Activated CD8-positive, alpha-beta memory T cell treated with anti-CD3 and anti-CD28 coated beads, Interleukin-2, amount 10 ng/mL, durations not matched to agents 7 days and 5 days (primary cell): ENCODE measurements around the gene TBC1D2B. TPM values are rescaled to one million over a fixed set of nuclear protein-coding genes. Genes with fewer than 3 reads are reported as not detected.
A peak's percentile ranks its signal among the peaks of the same experiment; 100 is the strongest.

Experiments used
- ATAC-seq: fragments of 150-1000 bp; cut with Tn5 transposase; one replicate; pipeline ENCODE4 v1.10.0; 2021; ENCODE audit warnings: moderate library complexity
- CTCF ChIA-PET: fragments of 350-600 bp; sonication (Branson Sonifier 250); formaldehyde crosslinking; loops from one replicate; lab custom pipeline; 2021; ENCODE audit warnings: antibody characterized with exemption; lab: Charles Lee
- DNase-seq: peaks from one replicate; pipeline ENCODE4 v3.0.0-alpha.2; 2020
- H3K27ac Mint-ChIP-seq: one replicate; pipeline ENCODE4 v1.8.0; 2021; ENCODE audit warnings: mild to moderate bottlenecking, mixed read lengths
- H3K27me3 Mint-ChIP-seq: one replicate; pipeline ENCODE4 v1.8.0; 2021; ENCODE audit warnings: mixed read lengths
- H3K36me3 Mint-ChIP-seq: one replicate; pipeline ENCODE4 v1.8.0; 2021; ENCODE audit warnings: mild to moderate bottlenecking, mixed read lengths
- H3K4me1 Mint-ChIP-seq: one replicate; pipeline ENCODE4 v1.8.0; 2021; ENCODE audit warnings: mixed read lengths
- H3K4me3 Mint-ChIP-seq: one replicate; pipeline ENCODE4 v1.8.0; 2021; ENCODE audit warnings: mild to moderate bottlenecking, moderate library complexity, mixed read lengths
- H3K9me3 Mint-ChIP-seq: one replicate; pipeline ENCODE4 v1.8.0; 2022; ENCODE audit warnings: low read depth, mixed read lengths
- total RNA-seq, 2 experiments: library from RNA; stranded (reverse); gene quantifications; one replicate each; pipeline ENCODE4 v1.2.3, GENCODE V29; 2021

The TBC1D2B gene
- total RNA-seq, 2 experiments from 2014 or later = 118 to 135 TPM

DNA sequence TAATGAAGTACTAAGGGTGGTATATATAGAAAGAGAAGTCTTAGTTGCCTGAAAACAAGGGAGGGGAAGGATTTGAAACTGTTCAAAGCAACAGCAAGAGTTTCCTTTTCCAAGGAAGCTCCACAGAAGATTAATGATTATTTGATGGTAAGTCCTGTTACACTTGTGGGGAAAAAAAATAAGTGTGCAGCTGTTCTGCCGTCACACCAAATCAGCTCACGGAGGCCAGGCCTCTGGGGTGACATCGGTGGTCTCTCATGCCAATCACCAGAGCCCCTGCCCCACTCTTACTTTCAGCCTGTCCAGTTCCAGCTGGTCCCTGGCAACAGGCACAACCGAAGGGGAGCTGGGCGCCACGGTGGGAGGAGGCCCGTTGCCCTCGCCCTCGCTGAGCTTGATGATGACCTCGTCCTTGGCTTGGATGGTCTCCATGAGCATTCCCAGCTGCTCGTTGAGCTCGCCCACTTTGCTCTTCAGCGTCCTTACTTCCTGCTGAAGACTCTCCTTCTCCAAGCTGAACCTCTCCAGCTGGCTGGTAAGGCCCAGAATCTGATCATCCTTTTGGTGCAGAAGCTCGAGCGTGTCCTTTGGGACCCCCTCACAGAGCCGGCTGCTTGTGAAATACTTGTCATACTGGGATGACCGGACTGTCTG is 53.5 kb downstream of the TBC1D2B start:
- Mint-ChIP-seq H3K27me3 (no peaks in the 10 kb centered on the region), H3K9me3 (no peaks in the 10 kb centered on the region), H3K36me3 (peaks cover 54% of the 10 kb centered on the region), H3K4me1 (peaks cover 12% of the 10 kb centered on the region), H3K27ac (peak overlapping the region; percentile 38), H3K4me3 (no peak overlapping the region)
- peak; percentile 18 for DNase-seq
- no peak for ATAC-seq
- CTCF ChIA-PET = interaction anchor here (1.0 to 1.7 kb wide), 4 partner anchors 10 to 84 kb away, joined by 3 to 5 read pairs (median 4); no protein-coding TSS in a partner anchor

DNA sequence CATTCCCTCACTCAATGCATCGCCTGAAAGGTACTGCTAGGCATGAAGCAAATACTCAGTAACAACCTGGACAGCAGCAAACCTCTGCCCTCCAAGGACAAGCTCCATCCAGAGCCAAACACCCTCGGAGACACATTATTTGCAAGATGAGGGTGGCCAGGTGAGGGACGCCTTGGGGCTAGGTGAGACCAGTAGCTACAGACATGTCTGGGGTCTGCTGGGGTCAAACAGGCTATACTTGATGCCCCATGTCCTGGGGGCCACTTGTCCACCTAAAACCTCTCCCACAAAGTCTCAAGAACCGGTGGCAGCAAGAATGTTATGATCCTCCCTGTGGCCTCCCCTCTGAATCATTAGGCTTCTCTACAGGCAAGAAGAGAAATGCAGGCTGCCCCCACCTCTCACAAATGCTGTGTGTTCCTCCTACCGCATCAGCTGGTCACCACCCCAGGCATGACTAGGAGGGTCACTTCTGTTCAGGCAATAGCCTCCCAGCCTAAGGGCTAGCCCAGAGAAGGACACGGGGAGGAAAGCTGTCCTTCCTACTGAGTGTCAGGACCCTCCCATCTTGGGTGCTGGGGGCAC is 54.3 kb downstream of the TBC1D2B start:
- no peaks in the 10 kb centered on the region for H3K9me3 Mint-ChIP-seq
- no peaks in the 10 kb centered on the region for H3K27me3 Mint-ChIP-seq
- CTCF ChIA-PET = interaction anchor here (1.2 to 1.7 kb wide), 2 partner anchors 13 to 14 kb away, joined by 3 to 5 read pairs; no protein-coding TSS in a partner anchor
- DNase-seq = peak; percentile 19
- peaks cover 20% of the 10 kb centered on the region for H3K4me1 Mint-ChIP-seq
- no peak for ATAC-seq
- H3K4me3 Mint-ChIP-seq = no peak overlapping the region
- H3K36me3 Mint-ChIP-seq = peaks cover 56% of the 10 kb centered on the region
- H3K27ac Mint-ChIP-seq = no peak overlapping the region

DNA sequence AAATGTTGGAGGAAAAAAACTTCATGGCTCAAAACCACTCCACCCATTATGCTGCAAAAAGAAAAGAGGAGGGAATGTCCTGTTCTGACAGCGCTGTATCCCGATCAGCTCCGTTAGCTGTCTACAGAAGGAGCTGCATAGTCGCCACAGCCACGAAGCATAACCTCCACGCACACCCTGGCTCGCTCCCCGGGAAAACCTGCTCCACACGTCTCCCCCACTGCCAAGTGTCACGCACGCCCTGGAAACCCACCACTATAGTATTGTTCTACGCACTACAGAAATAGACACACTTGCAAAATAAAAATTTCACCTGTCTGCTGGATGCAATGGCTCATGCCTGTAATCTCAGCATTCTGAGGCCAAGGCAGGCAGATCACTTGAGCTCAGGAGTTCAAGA is 55.8 kb downstream of the TBC1D2B start:
- ATAC-seq (no peak), DNase-seq (peak; percentile 30)
- Mint-ChIP-seq H3K4me3 (no peak overlapping the region), H3K27me3 (no peaks in the 10 kb centered on the region), H3K36me3 (peaks cover 58% of the 10 kb centered on the region), H3K27ac (no peak overlapping the region), H3K9me3 (no peaks in the 10 kb centered on the region), H3K4me1 (peaks cover 30% of the 10 kb centered on the region)
- CTCF ChIA-PET = no interaction called here

DNA sequence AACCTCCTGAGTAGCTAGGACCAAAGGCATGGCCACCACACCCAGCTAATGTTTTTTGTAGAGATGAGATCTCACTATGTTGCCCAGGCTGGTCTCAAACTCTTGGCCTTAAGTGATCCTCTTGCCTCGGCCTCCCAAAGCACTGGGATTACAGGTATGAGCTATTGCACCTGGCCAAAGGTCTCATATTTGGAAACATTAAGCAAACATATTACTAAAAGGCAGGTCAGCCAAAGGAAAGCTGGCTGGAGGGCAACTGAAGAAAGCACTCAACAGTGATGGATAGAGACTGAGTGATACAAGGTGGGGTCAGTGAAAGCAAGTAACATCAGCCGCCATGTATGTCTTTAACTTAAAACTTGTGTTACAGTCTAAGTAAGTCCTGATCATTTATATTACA is 57.5 kb downstream of the TBC1D2B start:
- Mint-ChIP-seq H3K9me3 (no peaks in the 10 kb centered on the region), H3K36me3 (peaks cover 63% of the 10 kb centered on the region), H3K27me3 (no peaks in the 10 kb centered on the region), H3K27ac (no peak overlapping the region), H3K4me1 (peaks cover 27% of the 10 kb centered on the region), H3K4me3 (no peak overlapping the region)
- DNase-seq (no peak), ATAC-seq (no peak)
- CTCF ChIA-PET = interaction anchor here (0.7 to 2.8 kb wide), 5 partner anchors 14 to 88 kb away, joined by 3 to 23 read pairs (median 3); no protein-coding TSS in a partner anchor

DNA sequence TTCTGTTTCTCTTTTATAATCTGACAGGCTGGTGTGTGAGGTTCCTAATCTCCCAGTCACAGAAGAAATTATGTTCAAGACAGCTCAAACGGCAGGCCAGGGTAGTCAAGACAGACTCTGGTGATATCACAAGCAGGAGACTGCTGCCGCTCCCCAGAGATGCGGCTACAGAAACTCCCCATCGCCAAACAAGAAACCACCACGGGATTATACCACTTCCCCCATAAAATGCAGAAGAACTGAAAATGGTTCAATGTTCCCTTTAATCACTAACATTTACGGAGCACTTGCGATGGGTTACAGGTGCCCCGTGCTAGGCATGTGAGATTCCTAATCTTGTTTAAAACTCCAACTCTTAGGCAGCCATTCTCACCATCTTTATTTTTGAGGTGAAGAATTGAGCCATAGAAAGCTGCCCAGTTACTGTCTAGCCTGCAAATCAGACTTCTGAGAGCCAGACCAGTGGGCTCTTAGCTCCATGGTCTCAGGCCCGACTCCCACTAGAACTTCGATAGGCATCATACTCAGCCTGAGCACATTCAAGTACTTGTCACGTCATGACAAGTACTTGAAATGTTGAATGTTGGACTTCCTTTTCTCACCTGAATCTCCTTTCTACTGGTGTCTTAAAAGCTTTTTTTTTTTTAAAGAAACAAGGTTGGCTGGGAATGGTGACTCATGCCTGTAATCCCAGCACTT is 58.4 kb downstream of the TBC1D2B start:
- no peaks in the 10 kb centered on the region for H3K27me3 Mint-ChIP-seq
- DNase-seq = peak; percentile 67
- H3K27ac Mint-ChIP-seq = peak overlapping the region; percentile 50
- H3K4me1 Mint-ChIP-seq = peaks cover 26% of the 10 kb centered on the region
- peaks cover 63% of the 10 kb centered on the region for H3K36me3 Mint-ChIP-seq
- CTCF ChIA-PET = interaction anchor here (0.7 to 2.8 kb wide), 9 partner anchors 15 to 89 kb away, joined by 3 to 23 read pairs (median 4); no protein-coding TSS in a partner anchor
- no peaks in the 10 kb centered on the region for H3K9me3 Mint-ChIP-seq
- peak overlapping the region; percentile 21 for H3K4me3 Mint-ChIP-seq
- peak; percentile 80 for ATAC-seq

DNA sequence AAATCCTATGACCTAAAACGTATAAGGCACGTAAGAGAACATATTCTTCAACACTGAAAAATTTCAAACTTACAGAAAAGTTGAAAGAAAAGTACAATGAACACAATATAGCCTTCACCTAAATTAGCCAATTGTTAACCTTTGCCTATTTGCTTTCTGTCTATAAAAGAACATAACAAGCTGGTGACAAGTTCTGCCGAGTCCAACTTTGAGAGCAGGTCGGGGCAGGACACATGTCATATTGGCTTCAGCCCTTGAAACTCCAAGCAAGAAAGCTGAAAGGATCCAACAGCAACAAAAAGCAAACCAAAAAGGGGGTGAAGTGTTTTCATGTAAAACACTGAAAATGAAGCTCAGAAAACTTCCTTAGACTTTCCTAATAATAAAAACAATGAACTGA is 59.1 kb downstream of the TBC1D2B start:
- no peaks in the 10 kb centered on the region for H3K9me3 Mint-ChIP-seq
- no peak overlapping the region for H3K4me3 Mint-ChIP-seq
- DNase-seq (no peak), ATAC-seq (no peak)
- H3K4me1 Mint-ChIP-seq = peaks cover 24% of the 10 kb centered on the region
- H3K27ac Mint-ChIP-seq = peak overlapping the region; percentile 24
- CTCF ChIA-PET = interaction anchor here (1.0 to 2.8 kb wide), 7 partner anchors 16 to 90 kb away, joined by 3 to 23 read pairs (median 6); no protein-coding TSS in a partner anchor
- peaks cover 62% of the 10 kb centered on the region for H3K36me3 Mint-ChIP-seq
- no peaks in the 10 kb centered on the region for H3K27me3 Mint-ChIP-seq

DNA sequence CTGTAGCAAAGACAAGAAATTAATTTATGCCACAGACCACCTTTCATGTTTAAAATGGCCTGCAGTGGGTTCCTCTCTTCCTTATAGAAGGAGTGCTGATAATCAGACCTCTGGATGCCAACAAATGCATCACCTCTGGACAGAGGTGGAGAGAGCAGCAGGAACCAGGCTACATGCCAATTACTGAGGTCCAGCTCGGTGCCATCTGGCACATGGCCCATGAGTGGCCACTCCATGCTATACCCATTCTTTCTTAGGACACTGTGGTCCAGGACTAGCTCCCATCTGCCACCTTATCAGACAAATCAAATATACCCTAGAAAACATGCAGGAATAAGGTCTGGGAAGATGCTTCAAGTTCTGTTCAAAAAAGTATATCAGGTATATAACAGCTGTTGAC is 60.7 kb downstream of the TBC1D2B start:
- Mint-ChIP-seq H3K27me3 (no peaks in the 10 kb centered on the region), H3K4me1 (peaks cover 28% of the 10 kb centered on the region), H3K36me3 (peaks cover 73% of the 10 kb centered on the region), H3K4me3 (no peak overlapping the region), H3K27ac (no peak overlapping the region), H3K9me3 (no peaks in the 10 kb centered on the region)
- ATAC-seq = no peak
- CTCF ChIA-PET = no interaction called here
- no peak for DNase-seq

DNA sequence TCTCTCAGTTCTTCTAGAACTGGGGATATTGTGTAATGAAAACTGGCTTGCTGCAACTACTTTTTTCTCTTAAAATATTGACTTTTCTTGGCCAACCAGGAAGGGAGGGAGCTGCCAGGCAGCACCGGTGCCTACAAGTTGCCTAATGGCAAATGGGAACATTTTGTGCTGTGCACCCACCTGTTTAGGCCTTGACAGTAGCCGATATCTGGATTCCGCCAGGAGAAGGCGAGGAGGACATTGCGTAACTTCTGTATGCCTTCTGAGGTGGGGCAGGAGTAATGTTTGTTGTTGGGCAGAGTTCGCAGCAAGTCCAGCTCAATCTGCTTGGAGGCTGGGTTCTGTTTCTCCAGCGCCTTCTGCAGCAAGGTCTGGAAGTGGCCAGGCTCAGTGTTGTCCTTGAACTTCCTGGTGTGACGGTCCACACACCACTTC is 64.9 kb downstream of the TBC1D2B start:
- H3K36me3 Mint-ChIP-seq = peaks cover 62% of the 10 kb centered on the region
- no peaks in the 10 kb centered on the region for H3K9me3 Mint-ChIP-seq
- no peak for DNase-seq
- no peak for ATAC-seq
- CTCF ChIA-PET = interaction anchor here (1.4 kb wide), 1 partner anchor 112 kb away, joined by 3 read pairs; no protein-coding TSS in a partner anchor
- H3K4me1 Mint-ChIP-seq = peaks cover 9% of the 10 kb centered on the region
- H3K27me3 Mint-ChIP-seq = no peaks in the 10 kb centered on the region
- H3K4me3 Mint-ChIP-seq = no peak overlapping the region
- H3K27ac Mint-ChIP-seq = no peak overlapping the region

DNA sequence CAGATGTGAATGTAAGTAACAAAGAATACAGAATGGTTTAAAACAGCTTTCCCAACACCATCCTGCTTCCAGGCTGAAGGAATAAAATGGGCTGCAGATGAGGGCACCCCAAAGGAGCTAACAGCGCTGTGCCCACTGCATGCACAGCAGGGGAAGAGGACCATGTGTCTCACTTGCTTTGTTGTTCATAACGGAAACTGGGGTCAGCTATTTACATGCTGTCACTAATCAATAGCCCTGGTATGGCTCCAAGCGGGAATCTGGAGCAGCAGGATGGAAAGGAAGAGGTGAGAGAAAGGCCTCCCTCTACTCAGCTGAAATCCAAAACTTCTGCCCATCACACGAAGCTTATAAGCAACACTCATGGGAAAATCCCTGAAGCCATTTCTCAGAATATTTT is 67.4 kb downstream of the TBC1D2B start:
- Mint-ChIP-seq H3K27me3 (no peaks in the 10 kb centered on the region), H3K27ac (no peak overlapping the region), H3K9me3 (no peaks in the 10 kb centered on the region), H3K36me3 (peaks cover 55% of the 10 kb centered on the region), H3K4me1 (peaks cover 20% of the 10 kb centered on the region), H3K4me3 (no peak overlapping the region)
- CTCF ChIA-PET = interaction anchor here (0.7 to 1.2 kb wide), 7 partner anchors 13 to 185 kb away, joined by 3 to 4 read pairs (median 3); no protein-coding TSS in a partner anchor
- no peak for DNase-seq
- ATAC-seq = no peak

DNA sequence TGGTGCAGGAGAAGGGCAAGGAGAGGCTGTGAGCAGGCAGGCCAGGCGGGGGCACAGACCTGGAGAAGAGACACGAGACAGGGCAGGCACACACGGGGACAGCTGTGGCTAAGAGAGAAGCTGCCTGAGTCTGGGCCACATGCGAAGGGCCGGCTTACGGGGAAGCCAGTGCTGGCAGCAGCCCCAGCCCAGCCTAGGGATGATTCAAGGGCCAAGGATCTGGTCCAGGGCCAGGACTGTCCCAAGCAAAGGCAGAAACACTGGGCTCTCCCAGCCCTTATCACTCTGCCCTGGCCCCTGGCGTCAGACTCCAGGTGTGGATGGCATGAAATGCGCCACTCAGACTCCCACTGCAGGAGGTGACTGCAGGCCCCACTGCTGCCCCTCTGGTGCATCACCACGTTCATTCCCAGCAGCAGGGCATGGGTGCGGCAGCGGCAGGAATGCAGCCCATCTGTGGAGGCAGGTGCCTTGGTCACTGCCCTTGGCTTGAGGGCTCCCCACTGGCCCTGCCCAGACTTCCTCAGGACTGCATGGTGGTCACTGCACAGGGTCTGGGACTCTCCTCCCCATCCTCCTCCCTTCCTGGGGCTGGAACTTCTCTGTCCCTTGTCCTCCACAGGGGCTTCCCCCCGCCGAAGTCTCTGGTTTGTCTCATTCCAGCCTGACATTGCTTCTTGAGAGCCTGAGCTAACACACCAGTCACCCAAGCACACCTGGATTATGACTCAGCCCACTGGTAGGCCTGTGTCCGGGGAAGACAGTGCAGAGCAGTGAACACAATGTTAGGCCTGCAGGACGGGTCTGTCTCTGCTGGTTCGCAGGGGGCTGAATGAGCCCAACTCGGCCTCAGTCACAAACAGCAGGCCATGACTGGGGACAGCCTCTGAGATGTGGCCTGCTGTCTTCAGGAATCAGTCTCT is 69.3 kb downstream of the TBC1D2B start:
- no peak for ATAC-seq
- Mint-ChIP-seq H3K9me3 (no peaks in the 10 kb centered on the region), H3K36me3 (peaks cover 51% of the 10 kb centered on the region), H3K4me3 (no peak overlapping the region), H3K27ac (no peak overlapping the region), H3K4me1 (peaks cover 30% of the 10 kb centered on the region), H3K27me3 (no peaks in the 10 kb centered on the region)
- DNase-seq = no peak
- CTCF ChIA-PET = interaction anchor here (0.7 kb wide), 1 partner anchor 187 kb away, joined by 3 read pairs; no protein-coding TSS in a partner anchor

DNA sequence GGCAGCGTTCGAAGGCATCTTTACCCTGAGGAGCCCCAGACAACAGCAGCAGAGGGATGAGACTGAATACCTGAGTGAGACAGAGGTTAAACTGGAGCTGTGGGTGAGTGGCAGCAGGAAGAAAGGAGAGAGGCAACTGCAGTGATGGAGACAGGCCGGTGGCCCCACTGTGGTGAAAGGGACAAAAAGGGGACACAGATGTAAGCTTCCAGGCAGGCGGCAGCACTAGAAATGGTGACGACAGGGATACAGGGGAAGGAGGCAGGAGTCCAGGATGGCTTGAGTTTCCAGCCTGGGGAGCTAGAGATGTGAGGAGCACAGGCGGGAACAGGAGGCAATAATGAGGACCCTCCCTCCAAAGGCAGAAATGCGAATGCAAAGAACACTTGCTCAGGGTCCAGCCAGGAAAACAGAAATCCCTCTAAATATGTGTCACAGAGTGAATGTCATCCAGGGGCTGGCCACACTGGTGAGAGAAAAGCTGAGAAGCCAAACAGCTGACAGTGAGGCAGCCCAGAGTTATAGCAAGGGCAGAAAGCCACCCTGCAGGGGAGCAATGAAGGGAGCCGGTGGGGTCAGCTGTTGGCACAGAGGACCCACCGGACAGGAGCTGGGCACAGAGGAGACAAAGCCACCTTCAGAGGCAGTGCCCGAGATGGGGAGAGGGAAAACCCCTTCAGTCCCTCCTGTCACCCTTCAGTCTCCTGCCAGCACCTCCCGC is 70.1 kb downstream of the TBC1D2B start:
- CTCF ChIA-PET = no interaction called here
- Mint-ChIP-seq H3K4me1 (peaks cover 34% of the 10 kb centered on the region), H3K27me3 (no peaks in the 10 kb centered on the region), H3K36me3 (peaks cover 49% of the 10 kb centered on the region), H3K4me3 (no peak overlapping the region), H3K9me3 (no peaks in the 10 kb centered on the region), H3K27ac (no peak overlapping the region)
- DNase-seq = no peak
- no peak for ATAC-seq

DNA sequence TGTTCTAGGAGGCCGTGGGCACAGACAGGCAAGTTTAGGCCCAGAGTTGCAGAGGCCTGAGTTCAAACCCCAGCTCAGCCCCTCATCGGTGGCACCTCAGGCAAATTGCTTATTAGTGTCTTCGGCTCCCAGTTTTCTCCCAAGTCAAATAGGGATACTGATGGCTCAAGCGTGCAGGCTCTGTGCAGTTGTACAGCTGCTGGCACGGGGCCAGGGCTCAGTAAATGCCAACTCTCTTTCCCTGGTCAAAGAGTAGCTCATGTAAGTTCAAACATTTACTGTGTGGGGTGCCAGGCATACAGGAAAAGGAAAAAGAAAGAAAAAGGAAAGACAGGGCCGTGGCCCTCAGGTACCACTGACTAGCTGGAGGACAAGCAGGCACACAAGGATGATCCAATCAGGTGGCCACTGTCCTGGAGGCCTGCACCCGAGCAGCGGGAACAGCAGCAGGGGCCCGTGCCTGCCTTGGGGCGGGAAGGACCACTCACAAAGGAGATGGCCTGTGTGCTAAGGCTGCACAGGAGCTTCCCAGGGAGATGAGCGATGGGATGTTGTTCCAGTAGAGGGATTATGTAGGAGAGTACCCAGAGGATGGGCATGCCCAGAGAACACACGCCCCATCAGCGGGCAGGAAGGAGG is 70.8 kb downstream of the TBC1D2B start:
- no peak for DNase-seq
- no peak for ATAC-seq
- H3K27ac Mint-ChIP-seq = no peak overlapping the region
- H3K36me3 Mint-ChIP-seq = peaks cover 46% of the 10 kb centered on the region
- H3K4me1 Mint-ChIP-seq = peaks cover 31% of the 10 kb centered on the region
- no peaks in the 10 kb centered on the region for H3K27me3 Mint-ChIP-seq
- H3K4me3 Mint-ChIP-seq = no peak overlapping the region
- no peaks in the 10 kb centered on the region for H3K9me3 Mint-ChIP-seq
- CTCF ChIA-PET = interaction anchor here (1.5 kb wide), 1 partner anchor 102 kb away, joined by 8 read pairs; no protein-coding TSS in a partner anchor
